Osteocyte (in vitro differentiated cells): ENCODE data around the gene CEP95. TPM values are rescaled to one million over a fixed set of nuclear protein-coding genes. Genes with fewer than 3 reads are reported as not detected.

Experiments used
- DNase-seq: peaks from one replicate; pipeline ENCODE4 v3.0.0; 2021; ENCODE audit warnings: mixed read lengths; ENCODE audit not compliant: unreplicated experiment; ENCODE audit errors: extremely low spot score
- H3K27ac Mint-ChIP-seq: one replicate; pipeline ENCODE4 v1.8.0; 2021; ENCODE audit warnings: mild to moderate bottlenecking, mixed read lengths; ENCODE audit not compliant: unreplicated experiment
- H3K27me3 Mint-ChIP-seq: one replicate; pipeline ENCODE4 v1.8.0; 2021; ENCODE audit warnings: mixed read lengths; ENCODE audit not compliant: unreplicated experiment
- H3K36me3 Mint-ChIP-seq: one replicate; pipeline ENCODE4 v1.8.0; 2021; ENCODE audit warnings: mixed read lengths; ENCODE audit not compliant: unreplicated experiment
- H3K4me1 Mint-ChIP-seq: one replicate; pipeline ENCODE4 v1.8.0; 2021; ENCODE audit warnings: mixed read lengths; ENCODE audit not compliant: unreplicated experiment
- H3K4me3 Mint-ChIP-seq: one replicate; pipeline ENCODE4 v1.8.0; 2021; ENCODE audit warnings: mild to moderate bottlenecking, moderate library complexity, mixed read lengths; ENCODE audit not compliant: unreplicated experiment
- H3K9me3 Mint-ChIP-seq: one replicate; pipeline ENCODE4 v1.8.0; 2021; ENCODE audit warnings: mixed read lengths; ENCODE audit not compliant: unreplicated experiment
- CTCF ChIP-seq: fragments of 200-600 bp; sonication (generic); IDR thresholded peaks from 2 replicates; pipeline ENCODE4 v1.5.0; 2021; ENCODE audit warnings: antibody characterized with exemption, mild to moderate bottlenecking, moderate library complexity
- microRNA-seq: library from miRNA; unstranded; fragments of <30 nt; microRNA quantifications from one replicate; pipeline ENCODE4 v1.1.0, GENCODE V29; 2020; ENCODE audit not compliant: unreplicated experiment
- total RNA-seq: library from RNA; stranded (reverse); gene quantifications from 2 replicates; pipeline ENCODE4 v1.2.1, GENCODE V29; 2021

CEP95 gene
- total RNA-seq, 1 donor from 2014 or later, result 47.8 TPM

DNA sequence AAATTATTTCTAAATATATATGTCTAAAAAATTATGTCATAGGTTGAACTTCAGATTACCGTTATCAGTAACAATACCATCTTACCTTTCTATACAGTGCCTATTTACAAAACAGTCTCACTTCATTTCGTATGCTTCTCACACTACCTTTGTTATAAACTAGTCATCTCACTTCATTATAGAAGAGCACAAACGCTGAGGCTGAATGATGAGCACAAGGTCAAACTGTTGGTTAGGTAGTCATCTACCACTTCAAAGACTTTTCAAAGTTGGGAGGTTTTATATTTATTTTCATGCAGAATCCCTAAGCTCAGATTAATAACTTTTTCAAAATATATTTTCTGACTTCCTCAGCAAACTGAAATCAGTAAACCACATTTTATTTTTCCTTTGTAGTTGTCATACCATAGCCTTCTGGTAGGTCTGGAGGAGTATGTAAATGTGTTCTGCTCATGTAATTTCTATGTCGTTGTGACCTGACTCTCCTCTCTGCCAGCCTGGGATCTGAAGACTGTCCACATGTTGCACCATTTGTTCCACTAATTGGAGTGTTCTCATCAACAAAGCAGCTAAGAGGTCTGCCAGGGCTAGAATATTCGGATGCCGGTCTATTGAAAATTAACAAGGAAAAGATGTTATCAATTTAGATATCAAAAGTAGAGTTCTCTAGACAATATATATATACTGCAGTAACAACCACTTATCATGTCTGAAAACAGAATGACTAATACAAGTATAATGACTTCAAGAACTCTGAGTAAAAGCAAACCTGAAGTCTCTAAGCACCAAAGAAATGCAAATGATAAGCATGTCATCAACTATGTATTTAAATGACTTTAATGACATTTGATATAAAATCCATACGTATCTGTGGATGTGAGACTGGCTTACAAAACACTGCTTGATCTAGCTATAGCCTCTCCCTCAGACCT is 73.9 kb downstream of the CEP95 start:
- DNase-seq, result no peak
- no peaks in the 10 kb centered on the region for H3K27me3 Mint-ChIP-seq
- peaks cover 37% of the 10 kb centered on the region for H3K36me3 Mint-ChIP-seq
- no peak overlapping the region for H3K4me3 Mint-ChIP-seq
- peak overlapping the region; percentile 21 for H3K27ac Mint-ChIP-seq
- H3K4me1 Mint-ChIP-seq, result peaks cover 6% of the 10 kb centered on the region
- no peak for TF ChIP-seq CTCF
- H3K9me3 Mint-ChIP-seq, result no peaks in the 10 kb centered on the region

DNA sequence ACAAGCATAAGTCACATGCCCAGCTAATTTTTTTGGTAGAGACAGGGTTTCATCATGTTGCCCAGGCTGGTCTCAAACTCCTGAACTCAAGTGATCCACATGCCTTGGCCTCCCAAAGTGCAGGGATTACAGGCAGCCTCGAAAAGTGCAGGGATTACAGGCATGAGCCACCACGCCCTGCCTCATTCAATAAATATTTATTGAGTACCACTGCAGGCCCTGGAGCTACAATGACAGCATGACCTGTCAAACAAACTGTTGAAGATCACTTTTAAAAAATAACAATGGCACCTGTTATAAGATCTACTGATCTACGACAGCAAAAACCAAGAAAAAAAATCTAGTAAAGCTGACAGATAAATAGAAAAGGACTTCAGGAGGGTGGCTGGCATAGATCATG is 76.3 kb downstream of the CEP95 start:
- DNase-seq, result no peak
- Mint-ChIP-seq H3K4me1 (peaks cover 6% of the 10 kb centered on the region), H3K4me3 (no peak overlapping the region), H3K27me3 (no peaks in the 10 kb centered on the region), H3K27ac (no peak overlapping the region), H3K9me3 (no peaks in the 10 kb centered on the region), H3K36me3 (peaks cover 33% of the 10 kb centered on the region)
- TF ChIP-seq CTCF, result no peak

DNA sequence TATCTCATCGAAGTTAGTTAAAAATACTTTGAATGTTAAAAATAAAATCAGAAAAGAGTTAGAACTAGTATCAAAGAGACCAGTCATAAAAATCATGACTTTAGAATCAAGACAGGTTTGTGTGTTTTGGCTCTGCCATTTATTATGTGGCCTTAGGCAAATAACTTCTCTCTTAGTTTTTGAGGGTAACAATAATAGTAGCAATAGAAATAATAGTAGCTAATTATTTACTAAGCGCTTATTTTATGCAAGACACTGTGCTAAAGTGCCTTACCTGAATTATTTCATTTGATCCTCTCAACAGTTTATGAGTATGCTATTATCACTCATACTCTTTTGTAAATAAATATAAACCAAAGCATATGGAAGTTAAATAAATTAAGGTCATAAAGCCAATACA is 78.4 kb downstream of the CEP95 start:
- no peak for DNase-seq
- no peak overlapping the region for H3K4me3 Mint-ChIP-seq
- no peaks in the 10 kb centered on the region for H3K9me3 Mint-ChIP-seq
- no peak for TF ChIP-seq CTCF
- H3K4me1 Mint-ChIP-seq, result peaks cover 4% of the 10 kb centered on the region
- H3K27me3 Mint-ChIP-seq, result no peaks in the 10 kb centered on the region
- no peak overlapping the region for H3K27ac Mint-ChIP-seq
- H3K36me3 Mint-ChIP-seq, result peaks cover 28% of the 10 kb centered on the region

Small RNA genes lying within 50 kb of the gene (microRNA-seq; reads per million reads assigned to microRNA genes)
- gene MIR3064 (2.7 reads per million), gene MIR5047 (not detected)

Other genes starting within 250 kb of the CEP95 start
- 72.0 and 73.5 TPM in 2 replicates for gene TEX2, start 243.7 kb upstream of the CEP95 start, total RNA-seq
- not detected in 2 replicates for gene PECAM1, start 116.1 kb upstream of the CEP95 start, total RNA-seq
- not detected in 2 replicates for gene MILR1, start 57.9 kb upstream of the CEP95 start, total RNA-seq
- gene POLG2, start 9.9 kb upstream of the CEP95 start, total RNA-seq, result 16.0 and 18.3 TPM in 2 replicates
- 689 and 816 TPM in 2 replicates for gene DDX5, start 688 bp upstream of the CEP95 start, total RNA-seq
- gene SMURF2, start 155.3 kb downstream of the CEP95 start, total RNA-seq, result 41.7 and 42.3 TPM in 2 replicates